CD4-positive, alpha-beta T cell (primary cell): ENCODE measurements around the gene KIF26B. TPM values are rescaled to one million over a fixed set of nuclear protein-coding genes. Genes with fewer than 3 reads are reported as not detected.
"Not testable (repeated sequence)": the region's sequence is repeated elsewhere in the genome, so short reads cannot be mapped to it uniquely, and the experiment has no call there.

Experiments
- ATAC-seq: fragments of 200-7000 bp; cut with Tn5 transposase; one replicate; pipeline ENCODE4 v1.10.0; 2022; ENCODE audit warnings: mild to moderate bottlenecking; ENCODE audit not compliant: poor library complexity
- CTCF ChIA-PET: fragments of 350-600 bp; sonication (Branson Sonifier 250); formaldehyde crosslinking; loops from one replicate; lab custom pipeline; 2021; ENCODE audit warnings: antibody characterized with exemption, inconsistent platforms; lab: Charles Lee
- POLR2A ChIA-PET: fragments of 350-600 bp; sonication (Branson Sonifier 250); formaldehyde crosslinking; loops from one replicate; lab custom pipeline; 2021; ENCODE audit warnings: antibody characterized with exemption, inconsistent platforms; lab: Charles Lee
- DNase-seq, 14 experiments: peaks; one replicate each; pipeline ENCODE4 v3.0.0-alpha.2; 2013 to 2020; ENCODE audit warnings: mixed read lengths in 2 of 14
- H3K27ac ChIP-seq, 2 donors: one replicate each; pipeline versions ENCODE4 v1.5.1 to v1.7.0; 2013; ENCODE audit warnings: low read length in 2 of 2, low read depth in 1 of 2, mild to moderate bottlenecking in 1 of 2
- H3K27me3 ChIP-seq, 2 experiments: 1 replicate in 1 of 2; 2 replicates in 1 of 2; pipeline versions ENCODE4 v1.6.1 to v1.7.0; 2013; ENCODE audit warnings: low read length in 2 of 2, control low read depth in 1 of 2, mild to moderate bottlenecking in 1 of 2, moderate library complexity in 1 of 2; ENCODE audit not compliant: insufficient read depth in 2 of 2, control insufficient read depth in 1 of 2
- H3K36me3 ChIP-seq: one replicate; pipeline ENCODE4 v1.6.1; 2013; ENCODE audit warnings: low read length, control low read depth; ENCODE audit not compliant: insufficient read depth
- H3K4me1 ChIP-seq: one replicate; pipeline ENCODE4 v1.6.1; 2013; ENCODE audit warnings: low read length, control low read depth; ENCODE audit not compliant: insufficient read depth
- H3K4me3 ChIP-seq: one replicate; pipeline ENCODE4 v1.5.1; 2013; ENCODE audit warnings: mild to moderate bottlenecking, low read length, moderate library complexity
- H3K9me3 ChIP-seq, 2 experiments: 1 replicate in 1 of 2; 2 replicates in 1 of 2; pipeline versions ENCODE4 v1.6.1 to v1.7.0; 2013; ENCODE audit warnings: low read length in 2 of 2, mild to moderate bottlenecking in 2 of 2, control low read depth in 1 of 2, moderate library complexity in 1 of 2; ENCODE audit not compliant: control insufficient read depth in 1 of 2, insufficient read depth in 1 of 2
- H3K27ac Mint-ChIP-seq: one replicate; pipeline ENCODE4 v1.8.0; 2020; ENCODE audit warnings: mixed read lengths
- H3K27me3 Mint-ChIP-seq: one replicate; pipeline ENCODE4 v1.8.0; 2021; ENCODE audit warnings: mixed read lengths
- H3K36me3 Mint-ChIP-seq: one replicate; pipeline ENCODE4 v1.8.0; 2021; ENCODE audit warnings: low read depth, mixed read lengths
- H3K4me1 Mint-ChIP-seq: one replicate; pipeline ENCODE4 v1.8.0; 2021; ENCODE audit warnings: low read depth, mixed read lengths
- H3K4me3 Mint-ChIP-seq: one replicate; pipeline ENCODE4 v1.8.0; 2020; ENCODE audit warnings: mild to moderate bottlenecking, mixed read lengths
- H3K9me3 Mint-ChIP-seq: one replicate; pipeline ENCODE4 v1.8.0; 2020; ENCODE audit warnings: mixed read lengths
- intact Hi-C, 2 experiments: fragments of 100-400 bp; cut with DNase I in 1 of 2; cut with micrococcal nuclease in 1 of 2; formaldehyde crosslinking; loops; one replicate each; pipeline versions ENCODE4 v1.15.1 to v1.9.0; 2023 to 2025; cut with DNase I, micrococcal nuclease
- total RNA-seq, 174 experiments: library from RNA in 2 of 174; stranded (reverse) in 2 of 174; gene quantifications; one replicate each; pipeline ENCODE4 v1.2.3 and lab custom pipeline; 2021 to 2026
- TF ChIP-seq, protein P1 (sequence below): fragments of 200-600 bp; IDR thresholded peaks from one replicate; pipeline ENCODE4 v1.8.0; 2022; ENCODE audit warnings: antibody characterized with exemption, mild to moderate bottlenecking

KIF26B gene
- total RNA-seq, 2 experiments from 2014 or later, result 0.03 TPM; not detected in 1

DNA sequence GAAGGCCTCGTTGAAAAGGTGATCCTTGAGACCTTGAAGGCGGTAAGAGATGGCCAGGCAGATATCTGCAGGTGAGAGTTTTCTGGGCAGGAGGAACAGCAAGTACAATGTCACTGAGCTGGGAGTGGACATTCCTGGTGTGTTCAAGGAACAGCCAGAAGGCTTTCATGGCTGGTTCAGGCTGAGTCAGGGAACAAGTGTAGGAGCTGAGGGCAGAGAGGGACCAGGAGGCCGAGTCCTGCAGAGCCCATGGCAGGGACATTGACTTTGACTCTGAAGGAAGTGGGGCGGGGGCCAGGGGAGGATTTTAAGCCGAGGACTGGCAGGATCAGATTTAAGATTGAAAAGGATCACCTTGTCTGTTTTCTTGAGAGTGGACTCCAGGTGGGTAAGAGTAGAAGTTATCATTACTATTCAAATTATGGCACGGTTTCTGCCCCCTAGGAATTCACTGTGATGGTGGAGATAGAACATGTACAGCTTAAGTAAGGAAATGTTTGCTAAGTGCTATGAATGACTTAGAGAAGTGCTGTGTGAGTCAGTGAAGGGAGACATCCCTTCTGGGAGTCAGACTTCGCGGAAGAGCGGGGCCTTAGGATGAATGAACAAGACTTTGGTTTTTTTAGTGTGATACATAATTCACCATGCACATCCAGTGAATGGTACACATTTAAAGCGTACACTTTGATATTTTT is 202.3 kb downstream of the KIF26B start:
- TF ChIP-seq, protein P1, sequence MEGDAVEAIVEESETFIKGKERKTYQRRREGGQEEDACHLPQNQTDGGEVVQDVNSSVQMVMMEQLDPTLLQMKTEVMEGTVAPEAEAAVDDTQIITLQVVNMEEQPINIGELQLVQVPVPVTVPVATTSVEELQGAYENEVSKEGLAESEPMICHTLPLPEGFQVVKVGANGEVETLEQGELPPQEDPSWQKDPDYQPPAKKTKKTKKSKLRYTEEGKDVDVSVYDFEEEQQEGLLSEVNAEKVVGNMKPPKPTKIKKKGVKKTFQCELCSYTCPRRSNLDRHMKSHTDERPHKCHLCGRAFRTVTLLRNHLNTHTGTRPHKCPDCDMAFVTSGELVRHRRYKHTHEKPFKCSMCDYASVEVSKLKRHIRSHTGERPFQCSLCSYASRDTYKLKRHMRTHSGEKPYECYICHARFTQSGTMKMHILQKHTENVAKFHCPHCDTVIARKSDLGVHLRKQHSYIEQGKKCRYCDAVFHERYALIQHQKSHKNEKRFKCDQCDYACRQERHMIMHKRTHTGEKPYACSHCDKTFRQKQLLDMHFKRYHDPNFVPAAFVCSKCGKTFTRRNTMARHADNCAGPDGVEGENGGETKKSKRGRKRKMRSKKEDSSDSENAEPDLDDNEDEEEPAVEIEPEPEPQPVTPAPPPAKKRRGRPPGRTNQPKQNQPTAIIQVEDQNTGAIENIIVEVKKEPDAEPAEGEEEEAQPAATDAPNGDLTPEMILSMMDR, result no peak
- Mint-ChIP-seq H3K27me3 (no peaks in the 10 kb centered on the region), H3K4me1 (no peaks in the 10 kb centered on the region), H3K36me3 (no peaks in the 10 kb centered on the region), H3K4me3 (no peak overlapping the region), H3K9me3 (no peaks in the 10 kb centered on the region), H3K27ac (no peak overlapping the region)
- POLR2A ChIA-PET, result no interaction called here
- CTCF ChIA-PET, result no interaction called here
- H3K27me3 ChIP-seq, result no peaks in the 10 kb centered on the region
- no peaks in the 10 kb centered on the region for H3K4me1 ChIP-seq
- H3K4me3 ChIP-seq, result no peak overlapping the region
- H3K27ac ChIP-seq, result no peak overlapping the region
- H3K9me3 ChIP-seq, result peaks cover 0 to 4% of the 10 kb centered on the region in 2 experiments
- ATAC-seq (no peak), DNase-seq (no peak)
- no peaks in the 10 kb centered on the region for H3K36me3 ChIP-seq
- intact Hi-C loops, result no loop called here

DNA sequence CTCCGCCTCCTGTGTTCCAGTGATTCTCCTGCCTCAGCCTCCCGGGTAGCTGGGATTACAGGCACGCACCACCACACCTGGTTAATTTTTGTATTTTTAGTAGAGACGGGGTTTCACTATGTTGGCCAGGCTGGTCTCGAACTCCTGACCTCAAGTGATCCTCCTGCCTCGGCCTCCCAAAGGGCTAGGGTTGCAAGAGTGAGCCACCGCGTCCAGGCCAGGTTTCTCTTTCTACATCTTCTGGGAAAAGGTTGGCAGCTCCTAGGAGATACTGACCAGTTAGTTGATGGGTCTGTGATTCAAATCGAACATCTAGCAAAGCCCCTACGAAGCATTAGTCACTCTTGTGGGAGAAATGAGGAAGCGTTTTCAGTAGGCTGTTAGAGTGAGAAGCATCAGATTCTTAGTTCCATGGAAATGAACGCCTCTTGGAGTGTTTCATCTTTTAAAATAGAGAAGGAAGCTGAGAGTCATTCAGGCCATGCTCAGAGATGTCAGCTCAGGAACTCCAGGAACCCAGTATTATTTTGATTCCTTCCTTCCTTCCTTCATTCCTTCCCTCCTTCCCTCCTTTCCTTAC is 204.4 kb downstream of the KIF26B start:
- CTCF ChIA-PET, POLR2A ChIA-PET, H3K27ac ChIP-seq, H3K27me3 ChIP-seq, H3K27me3 Mint-ChIP-seq, H3K4me3 ChIP-seq, DNase-seq, H3K36me3 Mint-ChIP-seq, H3K27ac Mint-ChIP-seq, H3K9me3 Mint-ChIP-seq, H3K4me1 Mint-ChIP-seq, H3K36me3 ChIP-seq, intact Hi-C loops, H3K4me3 Mint-ChIP-seq, ATAC-seq, H3K4me1 ChIP-seq: not testable (repeated sequence)
- H3K9me3 ChIP-seq, result peaks cover 0 to 10% of the 10 kb centered on the region in 2 experiments

DNA sequence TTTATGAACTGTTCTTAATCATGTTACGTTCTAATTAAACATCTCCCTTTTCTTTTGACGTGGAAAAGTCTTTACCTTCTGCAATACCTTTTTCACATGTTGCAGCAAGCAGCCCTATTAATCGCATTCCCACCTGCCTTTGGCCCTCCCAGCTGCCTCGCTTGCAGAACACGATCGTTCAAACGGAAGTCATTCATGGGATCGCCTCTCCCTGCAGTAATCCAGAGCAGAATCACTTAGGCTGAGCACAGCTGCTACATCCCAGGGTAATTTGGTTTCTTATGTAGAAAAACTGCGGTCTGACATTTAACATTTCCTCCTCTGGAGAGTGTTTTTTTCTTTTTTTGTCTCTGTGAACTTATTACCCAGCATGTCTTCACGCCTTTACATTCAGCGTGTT is 206.3 kb downstream of the KIF26B start:
- ChIA-PET POLR2A (no interaction called here), CTCF (no interaction called here)
- no peak overlapping the region for H3K27ac Mint-ChIP-seq
- TF ChIP-seq, protein P1, result no peak
- H3K27me3 Mint-ChIP-seq, result no peaks in the 10 kb centered on the region
- DNase-seq (no peak), ATAC-seq (no peak)
- H3K27ac ChIP-seq, result no peak overlapping the region
- no peaks in the 10 kb centered on the region for H3K9me3 Mint-ChIP-seq
- H3K27me3 ChIP-seq, result no peaks in the 10 kb centered on the region
- H3K9me3 ChIP-seq, result peaks cover 0 to 7% of the 10 kb centered on the region in 2 experiments
- intact Hi-C loops, result no loop called here
- H3K4me1 ChIP-seq, result no peaks in the 10 kb centered on the region
- H3K36me3 Mint-ChIP-seq, result no peaks in the 10 kb centered on the region
- no peak overlapping the region for H3K4me3 Mint-ChIP-seq
- H3K36me3 ChIP-seq, result no peaks in the 10 kb centered on the region
- no peak overlapping the region for H3K4me3 ChIP-seq
- no peaks in the 10 kb centered on the region for H3K4me1 Mint-ChIP-seq
